Nephron progenitor cell (in vitro differentiated cells): Measurements from ENCODE around the gene ST6GALNAC3.

ENCODE experiments used
- DNase-seq: peaks from one replicate; pipeline ENCODE4 v3.0.0; 2021
- H3K27ac Mint-ChIP-seq: 2 replicates; pipeline ENCODE4 v1.8.0; 2021; ENCODE audit warnings: mild to moderate bottlenecking, moderate library complexity, mixed read lengths
- H3K27me3 Mint-ChIP-seq: 2 replicates; pipeline ENCODE4 v1.8.0; 2021; ENCODE audit warnings: mild to moderate bottlenecking, low read depth, mixed read lengths; ENCODE audit not compliant: poor library complexity
- H3K36me3 Mint-ChIP-seq: 2 replicates; pipeline ENCODE4 v1.8.0; 2021; ENCODE audit warnings: low read depth, mixed read lengths
- H3K4me1 Mint-ChIP-seq: 2 replicates; pipeline ENCODE4 v1.8.0; 2021; ENCODE audit warnings: mixed read lengths
- H3K4me3 Mint-ChIP-seq: 2 replicates; pipeline ENCODE4 v1.8.0; 2021; ENCODE audit warnings: mild to moderate bottlenecking, moderate library complexity, mixed read lengths
- H3K9me3 Mint-ChIP-seq: 2 replicates; pipeline ENCODE4 v1.8.0; 2021; ENCODE audit warnings: mild to moderate bottlenecking, moderate library complexity, mixed read lengths
- TF ChIP-seq, protein P1 (sequence below): fragments of 200-600 bp; sonication (generic); IDR thresholded peaks from 2 replicates; pipeline ENCODE4 v1.5.0; 2021; ENCODE audit warnings: antibody characterized with exemption

The ST6GALNAC3 gene

DNA sequence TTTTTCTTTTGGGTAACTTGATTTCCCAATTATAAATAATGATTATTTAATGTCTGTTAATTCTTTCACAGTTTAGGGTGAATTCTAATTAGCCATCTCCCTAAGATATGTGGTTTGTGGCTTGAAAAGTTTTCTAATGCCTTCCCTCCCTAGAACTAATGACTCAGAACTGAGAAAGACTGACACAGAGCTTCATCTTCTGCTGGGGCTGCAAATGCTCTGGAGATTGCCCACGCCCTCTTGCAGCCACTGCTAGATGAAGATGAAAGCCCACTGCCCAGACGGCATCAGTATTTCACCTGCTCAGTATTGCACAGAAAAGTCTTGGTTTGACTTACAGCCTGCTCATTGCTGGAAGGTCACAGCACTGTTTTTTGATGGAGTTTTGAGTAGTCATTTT, 101.5 kb downstream of the ST6GALNAC3 start:
- H3K27ac Mint-ChIP-seq: peak overlapping the region; percentile 21
- TF ChIP-seq, protein P1, sequence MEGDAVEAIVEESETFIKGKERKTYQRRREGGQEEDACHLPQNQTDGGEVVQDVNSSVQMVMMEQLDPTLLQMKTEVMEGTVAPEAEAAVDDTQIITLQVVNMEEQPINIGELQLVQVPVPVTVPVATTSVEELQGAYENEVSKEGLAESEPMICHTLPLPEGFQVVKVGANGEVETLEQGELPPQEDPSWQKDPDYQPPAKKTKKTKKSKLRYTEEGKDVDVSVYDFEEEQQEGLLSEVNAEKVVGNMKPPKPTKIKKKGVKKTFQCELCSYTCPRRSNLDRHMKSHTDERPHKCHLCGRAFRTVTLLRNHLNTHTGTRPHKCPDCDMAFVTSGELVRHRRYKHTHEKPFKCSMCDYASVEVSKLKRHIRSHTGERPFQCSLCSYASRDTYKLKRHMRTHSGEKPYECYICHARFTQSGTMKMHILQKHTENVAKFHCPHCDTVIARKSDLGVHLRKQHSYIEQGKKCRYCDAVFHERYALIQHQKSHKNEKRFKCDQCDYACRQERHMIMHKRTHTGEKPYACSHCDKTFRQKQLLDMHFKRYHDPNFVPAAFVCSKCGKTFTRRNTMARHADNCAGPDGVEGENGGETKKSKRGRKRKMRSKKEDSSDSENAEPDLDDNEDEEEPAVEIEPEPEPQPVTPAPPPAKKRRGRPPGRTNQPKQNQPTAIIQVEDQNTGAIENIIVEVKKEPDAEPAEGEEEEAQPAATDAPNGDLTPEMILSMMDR: no peak
- no peak for DNase-seq
- no peak overlapping the region for H3K4me3 Mint-ChIP-seq
- peaks cover 4% of the 10 kb centered on the region for H3K27me3 Mint-ChIP-seq
- peaks cover 8% of the 10 kb centered on the region for H3K4me1 Mint-ChIP-seq
- peaks cover 42% of the 10 kb centered on the region for H3K9me3 Mint-ChIP-seq
- peaks cover 60% of the 10 kb centered on the region for H3K36me3 Mint-ChIP-seq

DNA sequence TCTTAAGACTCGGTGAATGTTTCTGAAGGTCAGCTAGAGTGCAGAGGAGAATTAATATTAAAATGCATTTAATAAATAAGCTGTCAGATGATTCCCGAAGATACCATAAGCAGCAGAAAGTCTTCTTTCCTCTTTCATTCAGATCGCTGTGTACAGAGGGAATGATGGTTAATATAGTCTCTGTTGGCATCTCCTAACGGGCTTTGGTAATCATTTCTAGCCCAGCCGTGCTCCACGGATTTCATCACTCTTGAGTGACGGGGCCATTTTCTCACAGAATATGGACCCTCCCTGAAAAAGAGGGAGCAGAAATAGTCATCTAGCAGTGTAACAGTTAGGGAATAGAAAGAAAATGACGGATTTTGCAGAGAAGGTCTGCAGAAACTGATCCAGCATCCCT, 103.1 kb downstream of the ST6GALNAC3 start:
- peaks cover 48% of the 10 kb centered on the region for H3K36me3 Mint-ChIP-seq
- H3K4me3 Mint-ChIP-seq: no peak overlapping the region
- peaks cover 26% of the 10 kb centered on the region for H3K9me3 Mint-ChIP-seq
- peaks cover 8% of the 10 kb centered on the region for H3K4me1 Mint-ChIP-seq
- TF ChIP-seq, protein P1: no peak
- H3K27ac Mint-ChIP-seq: no peak overlapping the region
- no peak for DNase-seq
- H3K27me3 Mint-ChIP-seq: peaks cover 4% of the 10 kb centered on the region

DNA sequence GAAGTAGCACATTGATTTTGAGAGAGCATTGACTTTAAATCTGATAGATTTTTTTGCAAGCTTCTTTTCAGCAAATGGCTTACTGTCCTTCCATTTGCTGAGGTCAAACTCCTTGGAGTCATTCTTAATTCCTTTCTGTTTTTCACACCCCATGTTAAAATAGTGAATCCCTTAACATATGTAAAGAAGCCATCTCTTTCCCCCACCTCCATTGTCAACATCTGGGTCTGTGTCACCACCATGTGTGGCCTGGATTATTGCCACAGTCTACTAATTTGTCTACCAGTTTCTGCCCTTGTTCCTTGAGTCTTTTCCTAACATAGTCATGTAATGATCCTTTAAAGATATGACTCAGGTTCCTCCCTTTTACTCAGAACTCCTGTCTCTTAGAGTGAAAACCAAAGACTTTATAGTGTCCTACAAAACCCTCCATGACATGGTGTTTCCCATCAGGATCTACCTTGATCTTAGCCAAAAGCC, 104.7 kb downstream of the ST6GALNAC3 start:
- Mint-ChIP-seq H3K36me3 (peaks cover 34% of the 10 kb centered on the region), H3K27ac (no peak overlapping the region), H3K4me3 (no peak overlapping the region), H3K4me1 (peaks cover 8% of the 10 kb centered on the region), H3K27me3 (peaks cover 4% of the 10 kb centered on the region), H3K9me3 (peaks cover 11% of the 10 kb centered on the region)
- TF ChIP-seq, protein P1: no peak
- DNase-seq: no peak

DNA sequence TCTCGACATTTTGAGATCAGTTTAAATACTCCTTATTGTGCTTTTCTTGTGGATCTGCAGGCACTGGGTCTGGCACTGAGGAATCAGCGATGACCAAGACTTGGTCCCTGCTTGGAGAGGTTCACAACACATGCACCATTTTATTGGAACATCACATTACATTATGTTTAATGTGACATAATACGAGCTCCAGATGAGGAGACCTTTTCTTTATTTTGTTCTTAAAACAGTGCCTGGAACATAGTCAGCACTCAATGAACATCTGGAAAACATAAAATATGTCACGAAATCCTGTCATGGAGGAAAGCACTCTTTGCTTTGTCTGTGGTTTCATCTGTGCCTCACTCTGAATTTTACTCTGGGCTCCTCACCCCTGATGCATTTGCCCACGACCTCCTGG, 110.7 kb downstream of the ST6GALNAC3 start:
- Mint-ChIP-seq H3K4me1 (peaks cover 25% of the 10 kb centered on the region), H3K27ac (peak overlapping the region; percentile 67), H3K9me3 (peaks cover 6% of the 10 kb centered on the region), H3K4me3 (no peak overlapping the region), H3K36me3 (peaks cover 39% of the 10 kb centered on the region), H3K27me3 (no peaks in the 10 kb centered on the region)
- TF ChIP-seq, protein P1: no peak
- no peak for DNase-seq

DNA sequence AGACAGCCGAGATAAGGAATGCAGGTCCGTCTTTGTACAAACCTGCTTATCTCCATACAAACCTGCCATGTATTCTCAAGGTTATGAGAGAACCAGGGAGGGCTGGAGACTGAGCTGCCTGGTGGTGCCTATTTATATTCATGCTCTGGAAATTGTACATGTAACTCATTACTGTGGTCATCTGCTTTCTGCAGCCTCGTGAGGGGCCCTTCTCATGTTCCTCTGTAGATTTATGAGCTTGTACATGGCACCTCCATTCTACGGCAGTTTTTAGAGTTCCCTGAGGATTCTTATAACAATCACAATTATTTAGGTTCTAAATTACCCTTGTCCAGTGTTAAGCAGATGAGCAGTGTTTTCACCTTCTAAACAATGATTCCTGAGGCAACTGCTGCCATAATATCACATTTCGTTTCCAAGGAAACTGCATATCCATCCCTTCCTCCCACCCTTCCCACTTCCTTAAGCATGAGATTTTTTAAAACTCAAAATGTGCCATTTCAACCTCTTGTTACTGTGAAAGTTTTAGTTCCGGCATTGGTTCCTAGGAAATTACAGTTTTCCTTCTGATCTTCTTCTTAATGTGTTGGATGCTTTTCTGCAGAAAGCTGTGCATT, 112.1 kb downstream of the ST6GALNAC3 start:
- Mint-ChIP-seq H3K36me3 (peaks cover 27% of the 10 kb centered on the region), H3K9me3 (no peaks in the 10 kb centered on the region), H3K4me1 (peaks cover 25% of the 10 kb centered on the region), H3K4me3 (no peak overlapping the region), H3K27ac (no peak overlapping the region), H3K27me3 (no peaks in the 10 kb centered on the region)
- no peak for DNase-seq
- TF ChIP-seq, protein P1: no peak

DNA sequence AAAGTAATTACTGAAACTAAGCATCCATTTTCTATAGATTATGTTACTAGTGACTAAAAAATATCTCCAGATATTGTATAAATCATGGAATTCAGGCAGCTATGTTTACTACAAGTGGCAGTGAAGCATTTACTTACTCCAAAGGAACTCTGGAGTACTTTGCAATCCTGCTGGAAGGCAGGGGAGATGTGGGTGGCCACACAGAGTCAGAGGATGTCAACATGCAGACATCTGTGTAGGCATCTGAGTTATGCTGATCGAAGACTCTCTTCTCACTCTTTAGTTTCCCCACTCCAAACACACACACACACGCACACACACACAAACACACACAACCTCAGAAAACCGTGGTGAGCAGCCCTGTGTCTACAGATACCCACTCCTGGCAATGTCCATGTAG, 112.9 kb downstream of the ST6GALNAC3 start:
- Mint-ChIP-seq H3K4me3 (no peak overlapping the region), H3K9me3 (no peaks in the 10 kb centered on the region), H3K27ac (peak overlapping the region; percentile 51), H3K4me1 (peaks cover 25% of the 10 kb centered on the region), H3K36me3 (peaks cover 27% of the 10 kb centered on the region), H3K27me3 (no peaks in the 10 kb centered on the region)
- DNase-seq: no peak
- TF ChIP-seq, protein P1: no peak
